ENCODE measurements around the gene KCNH2.

Gene KCNH2

DNA sequence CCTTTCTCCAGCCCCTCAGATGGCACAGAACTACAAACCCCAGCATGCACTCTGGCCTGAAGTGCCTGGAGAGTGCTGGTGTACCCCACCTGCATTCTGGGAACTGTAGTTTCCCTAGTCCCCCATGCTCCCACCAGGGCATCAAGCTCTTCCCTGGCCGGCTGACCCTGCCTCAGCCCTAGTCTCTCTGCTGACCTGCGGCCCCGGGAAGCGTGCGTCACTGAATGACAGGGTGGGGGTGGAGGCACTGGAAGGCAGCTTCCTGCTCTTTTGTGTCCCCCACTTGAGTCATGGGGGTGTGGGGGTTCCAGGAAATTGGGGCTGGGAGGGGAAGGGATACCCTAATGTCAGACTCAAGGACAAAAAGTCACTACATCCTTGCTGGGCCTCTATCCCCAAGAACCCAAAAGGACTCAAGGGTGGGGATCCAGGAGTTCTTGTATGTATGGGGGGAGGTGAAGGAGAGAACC is 14.7 kb upstream of the KCNH2 start:
- no peak for FAIRE-seq

DNA sequence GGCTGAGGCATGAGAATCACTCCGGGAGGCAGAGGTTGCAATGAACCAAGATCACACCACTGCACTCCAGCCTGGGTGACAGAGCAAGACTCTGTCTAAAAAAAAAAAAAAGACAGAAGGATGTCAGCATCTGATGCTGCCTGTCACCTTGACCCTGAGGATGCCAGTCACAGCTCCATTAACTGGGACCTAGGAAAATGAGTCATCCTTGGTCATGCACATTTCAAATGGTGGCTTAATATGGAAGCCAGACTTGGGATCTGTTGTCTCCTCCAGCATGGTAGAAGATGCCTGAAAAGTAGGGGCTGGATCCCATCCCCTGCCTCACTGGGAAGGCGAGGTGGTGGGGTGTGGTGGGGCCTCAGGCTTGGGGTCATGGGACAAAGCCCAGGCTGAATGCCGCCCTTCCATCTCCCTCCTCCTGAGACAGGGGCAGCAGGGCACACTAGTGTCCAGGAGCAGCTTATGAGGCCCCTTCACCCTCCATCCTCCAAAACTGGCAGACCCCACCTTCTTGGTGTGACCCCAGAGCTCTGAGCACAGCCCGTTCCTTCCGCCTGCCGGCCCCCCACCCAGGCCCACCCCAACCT is 14.0 kb upstream of the KCNH2 start:
- no peak for FAIRE-seq

DNA sequence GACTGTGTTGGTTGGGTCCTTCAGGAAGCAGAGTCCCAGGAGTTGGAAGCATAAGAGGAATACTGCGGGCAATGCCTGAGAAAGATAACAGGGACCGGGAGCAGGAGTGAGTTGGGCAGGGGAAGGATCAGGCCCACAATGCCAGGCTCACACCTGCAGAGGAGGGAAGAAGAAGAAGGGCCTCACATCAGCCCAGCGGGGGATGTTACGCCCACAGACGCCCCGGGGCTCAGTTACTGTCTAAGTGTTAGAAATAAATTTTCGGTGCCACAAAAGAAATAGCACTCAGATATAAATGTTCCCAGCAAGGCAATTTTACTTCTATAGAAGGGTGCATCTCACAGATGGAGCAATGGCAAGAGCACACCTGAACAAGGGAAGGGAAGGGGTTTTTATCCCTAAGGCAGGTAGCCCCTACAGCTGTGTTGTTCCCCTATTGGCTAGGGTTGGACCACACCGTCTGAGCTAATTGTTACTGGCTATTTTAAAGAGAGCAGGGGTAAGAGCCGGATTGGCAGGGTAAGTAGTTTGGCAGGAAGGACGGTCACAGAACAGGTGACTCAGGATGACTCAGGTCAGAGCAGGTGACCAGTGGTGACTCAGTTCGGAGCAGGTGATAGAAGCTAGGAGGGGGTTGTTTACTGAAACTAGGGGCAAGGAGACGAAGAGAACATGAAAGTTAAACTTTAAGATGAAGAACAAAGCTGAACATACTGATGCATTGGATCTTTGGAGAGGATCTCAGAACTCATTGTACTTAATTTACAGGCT is 12.5 kb upstream of the KCNH2 start, which contains the start of gene NOS3:
Gene NOS3, plus strand, starts transcription at position 602 of the 771 bp plus-strand sequence. CDS start 2,787 bp downstream, outside the sequence.
- no peak for FAIRE-seq

DNA sequence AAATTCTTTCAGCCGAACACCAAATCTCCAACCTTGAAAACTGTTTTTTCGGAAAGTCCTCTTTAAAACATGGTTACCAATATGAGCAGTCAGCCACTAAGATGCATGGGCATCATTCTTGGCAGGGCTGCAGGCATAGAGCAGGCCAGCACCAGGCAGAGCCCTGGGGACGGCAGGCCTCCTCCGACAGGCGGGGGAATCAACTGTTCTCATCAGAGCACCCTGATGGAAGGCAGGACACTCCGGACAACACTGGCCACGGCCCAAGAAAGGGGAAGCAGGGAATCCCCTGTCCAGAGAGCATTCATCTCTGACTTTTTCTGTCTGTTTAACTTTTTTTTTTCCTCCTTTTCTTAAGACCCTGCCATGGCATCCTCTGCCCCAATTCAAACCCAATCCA is 11.3 kb upstream of the KCNH2 start:
- FAIRE-seq = no peak

DNA sequence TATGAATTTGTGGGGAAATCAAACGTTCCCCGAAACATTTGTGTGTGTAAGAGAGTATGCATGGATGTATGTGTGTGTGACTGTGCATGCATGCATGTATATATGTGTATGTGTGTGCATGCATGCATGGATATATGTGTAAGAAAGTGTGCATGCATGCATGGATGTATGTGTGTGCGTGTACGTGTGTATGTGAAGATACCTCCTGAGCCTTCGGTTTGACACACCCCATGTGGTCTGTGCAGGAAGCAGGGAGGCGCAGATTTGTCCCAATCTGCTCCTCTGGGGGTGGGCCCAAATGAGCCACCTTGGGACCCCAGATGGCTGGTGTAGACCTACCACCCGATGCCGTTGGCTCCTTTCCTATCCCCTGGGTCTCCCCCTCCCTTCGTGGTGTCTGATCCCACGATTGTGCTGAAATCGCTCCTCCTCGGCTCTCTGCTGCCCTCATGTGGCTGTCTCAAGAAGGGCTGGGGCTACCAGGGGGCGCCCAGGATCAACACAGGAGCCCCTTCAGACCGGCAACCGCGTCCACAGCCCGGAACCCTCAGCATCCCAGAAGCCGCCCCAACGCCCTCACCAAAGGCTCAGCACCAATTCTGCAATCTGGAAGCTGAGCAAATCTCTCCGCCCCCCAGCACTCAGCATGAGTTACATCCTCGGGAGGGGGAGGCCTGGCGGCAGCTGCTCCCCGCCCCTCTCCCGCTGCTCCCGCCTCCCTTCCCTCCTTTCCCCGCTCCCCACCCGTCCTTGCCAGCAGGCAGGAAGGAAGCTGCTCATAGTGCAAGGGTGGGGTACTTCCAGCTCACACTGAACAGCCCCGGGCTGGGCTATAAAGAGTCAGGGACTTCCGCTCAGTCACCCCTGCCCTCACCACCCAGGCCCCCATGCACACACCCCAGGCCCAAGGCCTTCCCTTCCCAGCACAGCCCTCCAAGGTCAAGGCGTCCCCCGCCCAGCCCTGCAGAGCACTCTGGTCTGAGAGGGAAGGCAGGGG is 10.4 kb upstream of the KCNH2 start:
- no peak for FAIRE-seq

DNA sequence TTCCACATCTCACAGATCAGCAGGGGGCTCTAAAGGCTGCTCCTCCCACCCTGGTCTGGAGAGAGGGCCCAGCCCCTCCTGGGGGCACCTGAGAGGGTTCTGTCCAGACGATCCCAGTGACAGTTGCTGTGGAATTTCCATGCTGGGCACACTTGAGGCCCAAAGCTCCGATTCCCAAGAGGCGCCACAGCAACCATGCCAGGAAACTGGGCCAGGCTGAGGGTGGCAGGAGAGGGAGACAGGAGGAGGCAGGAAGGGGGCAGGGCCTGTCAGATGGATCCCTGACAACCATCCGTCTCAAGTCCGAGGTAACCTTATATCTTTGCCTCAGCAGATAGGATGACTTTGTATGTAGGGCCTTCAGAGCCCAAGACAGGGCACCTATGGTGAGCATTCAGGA is 8.4 kb upstream of the KCNH2 start:
- FAIRE-seq = no peak

DNA sequence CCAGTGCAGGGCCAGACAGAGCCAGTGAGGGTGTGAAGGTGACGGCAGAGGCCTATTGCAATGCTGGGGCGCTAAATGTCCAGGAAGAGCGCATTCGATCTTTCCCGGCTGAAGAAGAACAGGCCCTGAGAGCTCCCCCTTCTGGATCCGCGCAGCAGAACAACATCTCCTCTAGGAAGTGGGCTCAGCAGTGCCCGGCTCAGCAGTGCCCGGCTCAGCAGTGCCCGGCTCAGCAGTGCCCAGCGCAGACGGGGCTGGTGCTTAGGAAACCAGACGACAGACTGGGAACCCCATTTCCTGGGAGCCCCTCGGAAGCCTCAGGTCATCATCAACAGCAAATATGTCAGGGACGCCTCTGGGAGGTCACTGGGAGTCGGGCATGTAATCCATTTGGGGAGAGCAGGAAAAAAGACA is 8.0 kb upstream of the KCNH2 start:
- FAIRE-seq = no peak

DNA sequence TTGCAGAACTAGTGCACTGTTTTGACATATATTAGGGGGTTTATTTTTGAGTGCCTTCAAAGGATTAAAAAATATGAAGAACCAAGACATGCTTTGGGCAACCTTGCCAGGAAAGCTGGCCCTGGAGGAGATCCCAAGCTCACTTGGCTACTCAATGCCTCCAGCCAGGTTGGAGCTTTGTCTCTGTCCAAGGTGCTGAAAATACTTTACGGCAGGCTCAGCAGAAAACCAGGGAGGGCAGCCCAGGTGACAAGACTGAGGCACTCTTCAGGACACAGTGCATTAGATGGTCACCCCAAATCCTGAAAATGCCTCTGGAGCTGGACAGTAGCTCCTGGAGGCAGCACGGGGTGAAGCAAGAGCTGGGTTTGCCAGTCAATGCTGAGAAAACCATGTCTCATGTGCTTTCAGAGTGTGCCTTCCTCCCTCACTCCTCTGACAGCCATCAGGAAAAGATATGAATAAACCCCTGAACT is 5.8 kb upstream of the KCNH2 start:
- FAIRE-seq = no peak

DNA sequence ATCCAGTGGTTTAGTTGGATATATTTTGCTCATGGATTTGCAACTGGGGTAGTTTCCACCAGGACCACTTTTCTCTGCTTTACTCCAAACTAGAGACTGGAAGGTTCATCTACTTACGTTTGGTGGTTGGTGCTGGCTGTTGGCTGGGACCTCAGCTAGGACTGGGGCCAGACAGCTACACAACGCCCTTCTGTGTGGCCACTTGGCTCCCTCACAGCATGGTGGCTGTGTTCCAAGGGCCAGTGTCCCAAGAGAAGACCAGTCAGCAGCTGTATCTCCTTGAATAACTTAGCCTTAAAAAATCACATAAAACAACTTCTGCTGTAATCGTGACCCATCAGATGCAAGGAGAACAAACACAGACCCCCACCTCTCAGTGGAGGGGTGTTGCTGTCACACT is 4.2 kb upstream of the KCNH2 start:
- FAIRE-seq = no peak

DNA sequence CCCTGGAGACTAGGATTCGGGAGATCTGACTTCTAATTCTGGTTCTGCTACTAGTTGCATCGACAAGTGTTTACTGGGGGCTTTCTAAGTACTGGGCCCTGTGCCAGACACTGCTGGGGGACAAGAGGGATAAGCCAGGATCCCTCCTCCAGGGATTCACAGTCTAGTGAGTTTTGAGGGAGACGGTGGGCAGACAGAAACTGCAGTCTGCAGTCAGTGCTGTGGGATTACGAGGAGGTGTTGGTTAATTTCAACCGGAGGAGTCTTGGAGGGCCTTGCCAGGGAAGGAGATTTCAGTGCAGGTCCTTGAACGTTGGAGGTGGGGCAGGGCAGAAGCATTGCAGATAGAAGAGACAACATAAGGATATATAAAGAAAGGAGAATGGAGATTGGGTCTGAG is 3.5 kb upstream of the KCNH2 start:
- no peak for FAIRE-seq

DNA sequence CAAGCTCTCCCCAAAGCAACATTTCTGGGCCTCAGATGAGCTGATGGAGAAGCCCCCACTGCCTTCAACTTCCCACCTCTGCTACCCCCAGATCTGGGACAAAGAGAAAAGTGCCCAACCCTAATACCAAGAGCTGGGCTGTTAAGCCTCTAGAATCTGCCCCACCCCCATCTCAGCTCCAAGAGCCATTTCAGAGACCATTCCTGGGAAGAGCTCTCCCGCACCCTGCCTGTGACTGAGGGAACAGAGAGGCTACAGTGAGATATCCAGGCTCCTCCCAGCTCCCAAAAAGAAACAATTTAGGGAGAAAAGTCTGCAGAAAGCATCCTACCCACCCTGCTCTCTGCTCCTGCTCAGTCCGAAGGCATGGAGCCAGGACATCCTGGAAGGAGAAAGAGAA is 2.5 kb upstream of the KCNH2 start:
- FAIRE-seq = no peak

DNA sequence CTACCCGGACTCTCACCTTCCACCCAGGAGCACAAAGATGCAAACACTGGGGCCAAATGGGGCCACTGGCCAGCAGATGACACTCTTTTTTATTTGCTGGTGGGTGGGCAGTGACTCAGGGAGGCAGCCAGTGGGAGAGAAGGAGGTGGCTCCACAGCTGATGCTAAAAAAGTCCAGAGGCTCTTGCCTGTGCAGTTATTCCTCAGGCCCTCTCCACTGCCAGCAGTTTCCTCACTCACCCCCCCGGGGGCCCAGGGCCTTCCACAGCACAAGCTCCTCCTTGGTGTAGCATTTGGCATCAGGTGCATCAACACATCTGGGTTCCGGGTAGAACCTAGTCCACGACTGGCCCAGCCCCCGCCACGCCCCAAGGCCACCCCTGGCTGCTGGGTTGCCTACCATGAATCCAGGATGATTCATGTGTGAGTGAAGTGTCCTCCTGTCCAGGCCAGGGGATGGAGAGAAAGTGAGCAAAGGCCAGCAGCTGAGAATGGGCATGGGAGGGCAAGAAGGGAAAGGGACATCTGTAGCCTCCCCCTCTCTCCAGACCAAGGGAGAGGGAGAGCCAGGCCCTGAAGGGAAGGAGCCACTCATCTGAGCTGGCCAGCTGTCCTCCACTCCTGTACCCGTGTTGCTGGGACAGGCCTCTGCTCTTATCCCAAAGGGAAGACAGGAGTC is 1.7 kb upstream of the KCNH2 start:
- no peak for FAIRE-seq

DNA sequence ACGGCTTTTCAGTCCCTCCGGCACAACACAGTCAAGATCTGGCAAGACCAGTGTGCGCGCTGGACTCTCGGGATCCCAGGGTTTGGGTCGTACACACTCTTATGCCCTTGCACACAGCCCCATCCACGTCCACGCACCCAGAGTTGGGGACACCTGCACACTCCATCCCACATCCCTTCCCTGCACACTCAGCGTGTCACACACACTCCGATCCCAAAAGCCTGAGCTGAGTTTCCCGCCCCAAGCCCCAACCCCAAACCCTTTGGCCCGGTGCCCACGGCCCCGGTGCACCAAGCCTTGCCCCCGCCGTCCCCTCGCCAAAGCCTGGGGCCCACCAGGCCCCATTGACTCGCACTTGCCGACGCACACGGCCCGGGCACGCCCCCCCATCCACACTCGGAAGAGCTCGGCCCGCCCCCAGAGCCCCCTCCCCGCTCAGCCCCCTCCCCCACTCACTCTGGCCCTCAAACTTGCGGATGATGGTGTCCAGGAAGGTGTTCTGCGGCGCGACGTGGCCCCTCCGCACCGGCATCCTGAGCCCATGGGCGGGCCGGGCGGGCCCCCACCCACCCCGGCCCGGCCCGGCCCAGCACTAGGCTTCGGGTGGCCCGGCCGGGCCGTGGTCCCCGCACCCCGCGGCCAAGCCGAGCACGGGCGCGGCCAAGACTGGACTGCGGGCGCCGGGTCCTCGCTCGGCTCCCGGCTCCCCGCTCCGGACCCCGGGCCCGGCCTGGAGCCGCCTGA is 567 bp downstream of the KCNH2 start:
- FAIRE-seq = no peak

DNA sequence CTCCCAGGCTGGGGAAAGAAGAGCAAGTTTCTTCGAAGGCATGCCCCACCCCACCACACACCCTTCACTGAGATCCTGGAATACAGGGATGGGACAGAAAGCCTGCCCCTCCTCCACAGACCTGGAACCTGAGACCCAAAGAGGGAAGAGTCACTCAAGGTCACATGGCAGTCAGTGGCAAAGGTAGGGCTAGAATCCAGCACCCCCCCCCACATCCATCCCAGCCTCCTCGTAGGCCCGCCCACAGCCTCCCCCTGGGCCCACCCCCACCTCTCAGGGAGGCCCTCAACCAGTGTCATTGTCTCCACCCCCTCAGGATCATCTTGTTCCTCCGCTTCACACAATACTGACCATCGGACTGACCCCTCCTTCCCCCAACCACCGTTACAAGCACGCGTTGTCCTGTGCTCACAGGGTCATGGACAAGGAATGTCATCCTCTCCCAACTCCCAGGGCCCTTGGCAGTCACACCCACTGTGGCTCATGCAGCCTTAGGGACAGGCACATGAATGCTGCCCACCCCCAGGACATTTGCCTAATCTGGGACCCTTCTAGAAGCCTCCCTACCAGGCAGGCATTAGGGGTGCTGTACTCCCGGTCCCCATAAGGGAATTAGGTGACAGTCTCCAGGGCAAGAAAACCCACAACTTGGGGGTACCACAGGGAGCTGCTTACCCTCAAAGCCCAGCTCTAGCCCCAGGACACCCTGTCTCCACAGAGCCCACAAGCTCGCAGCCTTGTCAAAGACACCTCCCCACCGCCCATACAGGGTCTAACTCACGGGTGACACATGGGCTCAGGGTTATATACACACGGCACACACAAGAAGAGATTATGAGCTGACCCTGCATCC is 1.4 kb downstream of the KCNH2 start:
- FAIRE-seq = no peak

DNA sequence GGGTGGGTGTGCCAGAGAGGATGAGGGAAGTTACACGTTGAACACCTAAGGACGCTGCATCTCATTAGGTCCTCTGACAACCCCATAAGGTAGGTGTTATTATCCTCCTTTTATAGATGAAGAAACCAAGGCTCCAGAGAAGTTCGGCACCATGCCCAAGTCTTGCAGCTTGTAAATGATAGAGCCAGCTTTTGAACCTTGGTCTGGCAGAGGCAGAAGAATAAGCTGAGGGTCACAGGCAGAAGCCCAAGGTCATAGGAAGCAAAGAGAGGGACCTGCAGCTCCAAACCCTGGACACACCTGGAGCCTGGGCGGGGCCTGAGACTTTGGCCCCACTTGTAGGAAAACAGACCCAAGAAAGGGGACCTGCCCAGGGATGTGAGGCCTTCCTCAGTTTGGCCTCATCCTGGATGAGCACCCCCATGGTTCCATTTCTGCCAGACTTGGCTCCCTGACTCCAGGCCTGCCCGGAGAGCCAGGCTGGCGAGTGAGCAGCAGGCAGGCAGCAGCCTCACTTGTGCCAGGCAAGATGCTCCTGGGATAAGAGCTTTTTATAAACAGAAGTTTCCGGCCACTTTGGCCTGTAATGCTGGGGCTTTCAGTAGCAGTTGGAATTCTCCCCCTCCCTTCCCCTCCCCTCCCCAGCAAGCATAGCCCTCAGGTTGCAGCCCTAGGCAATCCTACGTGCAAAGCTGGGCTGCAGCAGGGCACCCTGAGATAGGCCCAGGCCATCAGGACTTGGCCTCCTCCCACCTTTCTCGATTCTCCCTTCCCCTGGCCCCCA is 2.4 kb downstream of the KCNH2 start:
- no peak for FAIRE-seq

DNA sequence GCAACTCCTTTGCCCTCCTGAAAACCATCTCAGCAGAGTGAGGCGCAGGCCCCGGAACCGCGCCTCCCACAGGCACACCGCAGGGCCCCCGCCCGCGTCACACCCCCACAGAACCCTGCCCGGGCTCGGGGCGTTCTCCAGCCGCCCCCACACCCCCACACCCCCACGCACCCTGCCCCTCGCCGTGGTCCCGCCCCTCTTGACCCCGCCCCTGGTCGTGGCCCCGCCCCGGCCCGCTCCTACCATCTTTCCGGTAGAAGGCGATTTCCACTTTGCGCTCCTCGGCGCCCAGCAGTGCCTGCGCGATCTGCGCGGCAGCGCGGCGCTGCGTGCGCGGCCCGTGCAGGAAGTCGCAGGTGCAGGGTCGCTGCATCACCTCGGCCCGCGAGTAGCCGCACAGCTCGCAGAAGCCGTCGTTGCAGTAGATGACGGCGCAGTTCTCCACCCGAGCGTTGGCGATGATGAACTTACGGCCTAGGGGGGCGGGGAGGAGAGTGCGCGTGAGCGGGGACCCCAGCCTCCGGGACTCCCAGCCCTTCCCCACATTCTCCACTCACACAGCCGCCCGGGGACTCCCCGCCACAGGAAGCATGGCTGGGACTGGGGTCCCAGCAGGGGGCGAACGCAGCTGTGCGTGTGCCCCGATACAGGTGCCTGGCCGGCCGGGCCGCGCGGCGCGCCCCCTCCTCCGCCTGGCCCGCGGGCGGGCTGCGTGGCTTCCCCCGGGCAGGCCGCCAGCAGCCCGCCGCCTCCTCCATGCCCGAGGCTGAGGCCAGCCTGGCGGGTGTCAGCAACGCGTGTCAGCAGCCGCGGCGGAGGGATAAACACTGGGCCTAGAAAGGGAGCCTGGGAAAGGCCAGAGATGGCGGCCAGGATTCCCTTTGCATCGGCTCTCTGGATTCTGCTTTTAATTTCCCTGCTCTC is 3.4 kb downstream of the KCNH2 start:
- FAIRE-seq = no peak

DNA sequence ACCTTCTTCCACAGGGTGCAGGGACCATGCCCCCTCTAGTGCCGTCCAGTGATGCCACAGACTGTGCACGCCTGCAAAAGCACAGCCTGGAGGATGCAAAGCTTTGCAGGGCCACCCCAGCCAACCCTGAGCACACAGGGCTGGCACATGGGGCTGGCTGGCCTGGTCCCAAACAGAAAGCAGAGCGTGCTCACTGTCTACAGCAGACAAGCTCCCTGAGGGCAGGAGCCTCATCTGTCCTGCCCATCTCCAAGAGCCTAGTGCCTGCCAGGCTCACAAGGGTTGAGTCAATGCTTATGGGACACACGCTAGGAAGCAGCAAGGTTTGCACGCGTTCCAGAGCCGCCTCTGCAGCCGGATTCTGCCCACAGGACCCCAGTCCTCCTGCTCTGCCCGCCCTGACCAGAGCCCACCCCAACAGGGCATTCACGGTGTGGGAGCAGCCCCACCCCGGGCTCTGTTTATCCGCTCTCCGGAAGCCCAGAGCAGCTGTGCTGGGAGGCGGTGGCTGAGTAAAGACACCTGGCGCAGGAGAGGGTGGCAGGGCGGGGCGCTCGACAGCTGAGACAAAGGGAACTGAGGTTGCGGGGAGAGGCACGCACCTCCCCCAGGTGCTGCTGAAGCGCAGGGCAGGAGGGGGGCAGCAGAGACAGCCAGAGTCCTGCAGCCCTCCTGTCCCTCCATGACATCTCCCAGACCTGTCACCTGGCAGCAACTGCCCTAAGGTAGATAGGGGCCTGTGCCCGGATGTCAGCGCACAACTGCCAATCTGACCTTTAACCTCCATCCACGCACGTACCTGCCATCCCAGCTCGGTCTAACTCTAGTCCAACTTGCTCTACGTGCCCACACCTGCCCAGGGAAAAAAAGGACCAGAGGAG is 4.3 kb downstream of the KCNH2 start:
- no peak for FAIRE-seq

DNA sequence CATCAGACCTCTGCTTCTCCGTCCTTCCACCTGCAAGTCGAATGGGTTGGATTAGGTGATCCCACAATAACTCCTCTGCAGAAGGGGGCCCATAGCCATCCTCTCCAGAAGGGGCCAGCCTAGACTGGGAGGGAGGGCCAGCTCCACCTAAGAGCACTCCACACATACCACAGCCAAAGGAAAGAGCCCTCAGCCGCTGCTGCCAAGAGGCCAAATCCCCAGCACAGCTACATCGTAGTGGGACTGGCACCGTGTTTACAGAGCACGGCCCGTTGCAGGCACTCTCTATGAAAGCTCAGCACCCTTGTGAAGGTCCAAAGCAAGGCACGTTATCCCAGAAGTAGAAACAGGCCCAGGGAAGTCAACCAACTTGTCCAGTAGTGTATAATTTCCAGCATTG is 5.4 kb downstream of the KCNH2 start:
- FAIRE-seq = no peak

Measured in islet of Langerhans (tissue), 1 donor.